Measurements from ENCODE around the gene HNF4A. TPM values are rescaled to one million over a fixed set of nuclear protein-coding genes. Genes with fewer than 3 reads are reported as not detected.

HNF4A gene
- total and polyA plus RNA-seq, 2 of the 4 experiments (the other 2 are of a cell fraction): not detected

DNA sequence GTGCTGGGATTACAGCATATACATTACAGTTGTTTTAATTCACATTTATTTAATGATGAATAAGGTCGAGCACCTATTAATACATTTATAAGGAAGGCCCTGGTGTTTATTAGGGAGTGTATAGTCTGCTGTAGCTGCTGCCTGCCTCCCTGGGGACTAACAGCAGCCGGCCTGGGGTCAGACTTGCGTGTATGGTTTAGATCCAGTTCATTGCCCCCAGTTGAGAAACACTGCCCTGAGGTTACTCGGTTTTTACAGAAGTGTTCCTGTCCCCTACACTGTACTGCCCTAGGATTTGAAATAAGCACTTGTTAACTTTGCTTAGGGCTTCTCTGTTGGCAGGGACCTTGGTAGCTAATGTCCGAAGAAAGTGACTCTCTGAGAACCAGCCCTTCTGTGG is 124.1 kb downstream of the HNF4A start:
- no peaks in the 10 kb centered on the region for H3K27me3 ChIP-seq (ENCODE audit: control insufficient read depth, insufficient read depth, low read length)
- H2BK20ac ChIP-seq (ENCODE audit: low read depth, low read length): no peak overlapping the region
- H4K20me1 ChIP-seq (ENCODE audit: insufficient read depth, low read length): no peaks in the 10 kb centered on the region; the same call in 1 of the 2 replicates
- in situ Hi-C loops (cut with MboI; ENCODE audit: low sequenced_read_pairs) (loop anchor here (10.0 to 25.0 kb wide), 3 partner anchors 135 to 1308 kb away; partner anchors contain the start of genes DNTTIP1, OSER1 and WFDC3), dilution Hi-C loops (cut with HindIII; ENCODE audit: low sequenced_read_pairs, unreplicated experiment) (no loop called here), intact Hi-C loops (cut with micrococcal nuclease) (no loop called here)
- no TSS peak for BruUV-seq (replicated peaks)
- H2BK15ac ChIP-seq (ENCODE audit: low read depth, low read length): no peak overlapping the region
- no peak overlapping the region for H3K4me3 ChIP-seq (ENCODE audit: insufficient read depth, low read depth, low read length)
- no peak overlapping the region for H3K9ac ChIP-seq (ENCODE audit: low read depth, low read length)
- ChIA-PET POLR2A (ENCODE audit: unreplicated experiment) (no interaction called here), CTCF (no interaction called here)
- H3K4ac ChIP-seq (ENCODE audit: low read depth, low read length): no peak overlapping the region
- no peak overlapping the region for H3K23ac ChIP-seq (ENCODE audit: low read depth, low read length)
- H3K4me2 ChIP-seq (ENCODE audit: low read depth, low read length): no peak overlapping the region
- no peak overlapping the region for H2AK5ac ChIP-seq (ENCODE audit: low read depth, low read length)
- no peak overlapping the region for H2AK9ac ChIP-seq (replicated peaks; ENCODE audit: low read depth, low read length, poor library complexity)
- no peak overlapping the region for H3K27ac ChIP-seq (ENCODE audit: insufficient read depth, low read length)
- no peak for TF ChIP-seq MXI1 (IDR thresholded peaks at IDR 0.05; ENCODE audit: borderline replicate concordance, low read depth, low read length)
- no peak for TF ChIP-seq ELK1 (IDR thresholded peaks at IDR 0.05; ENCODE audit: borderline replicate concordance, low read depth, low read length)
- TF ChIP-seq USF2 (IDR thresholded peaks at IDR 0.05; ENCODE audit: low read depth, low read length): no peak
- no peak for TF ChIP-seq NFE2L2 (IDR thresholded peaks at IDR 0.05; ENCODE audit: low read depth, low read length)
- TF ChIP-seq CHD1 (IDR thresholded peaks at IDR 0.05; ENCODE audit: low read depth, low read length): no peak
- no peak for TF ChIP-seq SMC3 (IDR thresholded peaks at IDR 0.05; ENCODE audit: low read depth, low read length)
- no peak for TF ChIP-seq MAFK (IDR thresholded peaks at IDR 0.05; ENCODE audit: low read depth, low read length)
- TF ChIP-seq RCOR1 (IDR thresholded peaks at IDR 0.05; ENCODE audit: insufficient replicate concordance, low read length): no peak
- TF ChIP-seq POLR2A (IDR thresholded peaks at IDR 0.05; ENCODE audit: low read depth, low read length): no peak
- no peak for TF ChIP-seq RFX5 (IDR thresholded peaks at IDR 0.05; ENCODE audit: low read depth, low read length)
- TF ChIP-seq CTCF (conservative IDR thresholded peaks at IDR 0.05; ENCODE audit: low read depth, low read length): no peak
- TF ChIP-seq RAD21 (IDR thresholded peaks at IDR 0.05; ENCODE audit: low read length): no peak
- TF ChIP-seq FOS (IDR thresholded peaks at IDR 0.05; ENCODE audit: low read depth, low read length): no peak
- TF ChIP-seq BHLHE40 (IDR thresholded peaks at IDR 0.05; ENCODE audit: low read depth, low read length): no peak
- H3K18ac ChIP-seq (ENCODE audit: low read depth, low read length): no peak overlapping the region
- H4K8ac ChIP-seq (ENCODE audit: low read depth in 2 of 2, low read length in 2 of 2): no peak overlapping the region
- no peak overlapping the region for H3K14ac ChIP-seq (replicated peaks; ENCODE audit: low read depth, low read length)
- DNase-seq: no peak
- peaks cover 27 to 55% of the 10 kb centered on the region in 2 experiments for H3K79me1 ChIP-seq (ENCODE audit: low read depth in 1 of 2, low read length in 2 of 2)
- no peak for ATAC-seq (ENCODE audit: low read depth)
- H3K36me3 ChIP-seq (ENCODE audit: control insufficient read depth, insufficient read depth, low read length): peaks cover 26% of the 10 kb centered on the region
- H3K56ac ChIP-seq (ENCODE audit: extremely low read depth, insufficient read depth, low read length): no peak overlapping the region
- H2BK5ac ChIP-seq (ENCODE audit: low read depth, low read length, poor library complexity, severe bottlenecking): no peak overlapping the region
- WGBS, 2 experiments (ENCODE audit: extremely low coverage in 2 of 2, insufficient read length in 1 of 2): 88% methylated on average over 1 of the region's 5 CpGs; no CpG with 5 or more reads in 1 of the 2 experiments
- no peak overlapping the region for H2BK120ac ChIP-seq (ENCODE audit: low read depth, low read length)
- H4K5ac ChIP-seq (ENCODE audit: low read depth, low read length): no peak overlapping the region
- H4K91ac ChIP-seq (ENCODE audit: insufficient read depth, low read depth, low read length): no peak overlapping the region
- H3K4me1 ChIP-seq (ENCODE audit: control insufficient read depth, insufficient read depth, low read length): peaks cover 4% of the 10 kb centered on the region; the same call in 1 of the 2 replicates
- H3K9me1 ChIP-seq (ENCODE audit: insufficient read depth, low read length): peaks cover 14% of the 10 kb centered on the region; the same call in 1 of the 2 replicates
- no peaks in the 10 kb centered on the region for H3K9me3 ChIP-seq (ENCODE audit: control insufficient read depth, insufficient read depth, low read length)
- H2AFZ ChIP-seq (replicated peaks; ENCODE audit: low read length, poor library complexity): no peak overlapping the region
